ENCODE results near the gene COL5A1.

Gene COL5A1

GRCh38 chr9:134787601-134788531, 146.3 kb downstream of the COL5A1 start:
- TF ChIP-seq GATA3 (IDR thresholded peaks at IDR 0.05; ENCODE audit: low read depth, low read length) (no peak), GATA2 (IDR thresholded peaks at IDR 0.05; ENCODE audit: low read depth, low read length) (no peak)

GRCh38 chr9:134789168-134789567, 147.6 kb downstream of the COL5A1 start:
- no peak for TF ChIP-seq GATA2 (IDR thresholded peaks at IDR 0.05; ENCODE audit: low read depth, low read length)

- TF ChIP-seq GATA2 (IDR thresholded peaks at IDR 0.05; ENCODE audit: low read depth, low read length) (no peak), GATA3 (IDR thresholded peaks at IDR 0.05; ENCODE audit: low read depth, low read length) (no peak)
These were observed 149.4 kb downstream of the COL5A1 start for GRCh38 chr9:134791009-134791408.

GRCh38 chr9:134792627-134793026, 151.0 kb downstream of the COL5A1 start:
- no peak for TF ChIP-seq GATA2 (IDR thresholded peaks at IDR 0.05; ENCODE audit: low read depth, low read length)

GRCh38 chr9:134793288-134794188, 151.9 kb downstream of the COL5A1 start:
- TF ChIP-seq GATA3 (IDR thresholded peaks at IDR 0.05; ENCODE audit: low read depth, low read length) (no peak), GATA2 (IDR thresholded peaks at IDR 0.05; ENCODE audit: low read depth, low read length) (no peak)

GRCh38 chr9:134794663-134795370, 153.2 kb downstream of the COL5A1 start:
- TF ChIP-seq GATA3 (IDR thresholded peaks at IDR 0.05; ENCODE audit: low read depth, low read length), result no peak
- TF ChIP-seq GATA2 (IDR thresholded peaks at IDR 0.05; ENCODE audit: low read depth, low read length), result no peak

- TF ChIP-seq GATA2 (IDR thresholded peaks at IDR 0.05; ENCODE audit: low read depth, low read length) (no peak), GATA3 (IDR thresholded peaks at IDR 0.05; ENCODE audit: low read depth, low read length) (no peak)
These were observed 153.8 kb downstream of the COL5A1 start for GRCh38 chr9:134795446-134795845.

- no peak for TF ChIP-seq GATA3 (IDR thresholded peaks at IDR 0.05; ENCODE audit: low read depth, low read length)
- no peak for TF ChIP-seq GATA2 (IDR thresholded peaks at IDR 0.05; ENCODE audit: low read depth, low read length)
These were observed 155.3 kb downstream of the COL5A1 start for GRCh38 chr9:134796882-134797281.

- TF ChIP-seq GATA2 (IDR thresholded peaks at IDR 0.05; ENCODE audit: low read depth, low read length) (no peak), GATA3 (IDR thresholded peaks at IDR 0.05; ENCODE audit: low read depth, low read length) (no peak)
These were observed 159.3 kb downstream of the COL5A1 start for GRCh38 chr9:134800791-134801339.

GRCh38 chr9:134802216-134802795, 160.7 kb downstream of the COL5A1 start:
- TF ChIP-seq GATA2 (IDR thresholded peaks at IDR 0.05; ENCODE audit: low read depth, low read length) (no peak), GATA3 (IDR thresholded peaks at IDR 0.05; ENCODE audit: low read depth, low read length) (no peak)

GRCh38 chr9:134804871-134805270, 163.3 kb downstream of the COL5A1 start:
- TF ChIP-seq GATA2 (IDR thresholded peaks at IDR 0.05; ENCODE audit: low read depth, low read length) (no peak), GATA3 (IDR thresholded peaks at IDR 0.05; ENCODE audit: low read depth, low read length) (no peak)

GRCh38 chr9:134807716-134808446, 166.3 kb downstream of the COL5A1 start:
- TF ChIP-seq GATA2 (IDR thresholded peaks at IDR 0.05; ENCODE audit: low read depth, low read length) (no peak), GATA3 (IDR thresholded peaks at IDR 0.05; ENCODE audit: low read depth, low read length) (no peak)

GRCh38 chr9:134808447-134808792, 166.8 kb downstream of the COL5A1 start:
- TF ChIP-seq GATA3 (IDR thresholded peaks at IDR 0.05; ENCODE audit: low read depth, low read length) (no peak), GATA2 (IDR thresholded peaks at IDR 0.05; ENCODE audit: low read depth, low read length) (no peak)

All from SH-SY5Y (cell line).